ENCODE results near the gene DENND4A. TPM values are rescaled to one million over a fixed set of nuclear protein-coding genes. Genes with fewer than 3 reads are reported as not detected.

Gene DENND4A
- 35.0 TPM for total RNA-seq

- peak; percentile 96 to 99 (median 99) for DNase-seq (ENCODE audit: low read depth in 2 of 3, low spot score in 2 of 3)
Observed at GRCh38 chr15:65792138-65792987, at the start of gene DENND4A. DENND4A (minus strand) TSS chr15:65792293; CDS start chr15:65756450, 35,843 bp downstream.

- DNase-seq (ENCODE audit: low read depth in 2 of 3, low spot score in 2 of 3) = no peak
Observed at GRCh38 chr15:65841121-65841930, 49.2 kb upstream of the DENND4A start.

GRCh38 chr15:65839985-65840384 is 47.9 kb upstream of the DENND4A start:
- DNase-seq (ENCODE audit: low read depth in 2 of 3, low spot score in 2 of 3) = no peak

GRCh38 chr15:65839354-65839901 is 47.3 kb upstream of the DENND4A start:
- no peak for DNase-seq (ENCODE audit: low read depth in 2 of 3, low spot score in 2 of 3)

- DNase-seq (ENCODE audit: low read depth in 2 of 3, low spot score in 2 of 3) = no peak
Observed at GRCh38 chr15:65837301-65838294, 45.5 kb upstream of the DENND4A start.

- DNase-seq (ENCODE audit: low read depth in 2 of 3, low spot score in 2 of 3) = no peak
Observed at GRCh38 chr15:65836665-65837064, 44.6 kb upstream of the DENND4A start.

GRCh38 chr15:65835447-65835846 is 43.4 kb upstream of the DENND4A start:
- DNase-seq (ENCODE audit: low read depth in 2 of 3, low spot score in 2 of 3) = peak in 1 of 3 donors; percentile 41

- DNase-seq (ENCODE audit: low read depth in 2 of 3, low spot score in 2 of 3) = no peak
Observed at GRCh38 chr15:65834603-65835282, 42.6 kb upstream of the DENND4A start.

GRCh38 chr15:65833501-65834205 is 41.6 kb upstream of the DENND4A start:
- no peak for DNase-seq (ENCODE audit: low read depth in 2 of 3, low spot score in 2 of 3)

GRCh38 chr15:65832549-65833364 is 40.7 kb upstream of the DENND4A start:
- DNase-seq (ENCODE audit: low read depth in 2 of 3, low spot score in 2 of 3) = peak in 2 of 3 donors; percentile 73 to 82

- peak in 1 of 3 donors; percentile 53 for DNase-seq (ENCODE audit: low read depth in 2 of 3, low spot score in 2 of 3)
Observed at GRCh38 chr15:65829130-65829764, 37.2 kb upstream of the DENND4A start.

GRCh38 chr15:65828585-65828984 is 36.5 kb upstream of the DENND4A start:
- DNase-seq (ENCODE audit: low read depth in 2 of 3, low spot score in 2 of 3) = no peak

GRCh38 chr15:65827065-65827464 is 35.0 kb upstream of the DENND4A start:
- no peak for DNase-seq (ENCODE audit: low read depth in 2 of 3, low spot score in 2 of 3)

- DNase-seq (ENCODE audit: low read depth in 2 of 3, low spot score in 2 of 3) = no peak
Observed at GRCh38 chr15:65824941-65825544, 33.0 kb upstream of the DENND4A start.

- peak in 2 of 3 donors; percentile 48 to 60 for DNase-seq (ENCODE audit: low read depth in 2 of 3, low spot score in 2 of 3)
Observed at GRCh38 chr15:65824031-65824743, 32.1 kb upstream of the DENND4A start.

GRCh38 chr15:65822316-65822715 is 30.2 kb upstream of the DENND4A start:
- no peak for DNase-seq (ENCODE audit: low read depth in 2 of 3, low spot score in 2 of 3)

Measured in hematopoietic multipotent progenitor cell (in vitro differentiated cells).